K562 (cell line): ENCODE data around the gene NR1H3. TPM values are rescaled to one million over a fixed set of nuclear protein-coding genes. Genes with fewer than 3 reads are reported as not detected.

Experiments
- ATAC-seq: fragments of 200-7000 bp; cut with Tn5 transposase; 3 replicates; pipeline ENCODE4 v1.9.1; 2020; ENCODE audit warnings: moderate library complexity
- BruUV-seq: library from RNA; stranded (reverse); fragments of 400-500 nt; replicated peaks from 2 replicates; lab custom pipeline; 2021; lab: Mats Ljungman, UMichigan
- CTCF ChIA-PET: fragments of 300-600 bp; formaldehyde crosslinking; extraction: SDS; loops from one replicate; lab custom pipeline; 2021; ENCODE audit warnings: low intra/inter-chr PET ratio; lab: Yijun Ruan, JAX
- POLR2A ChIA-PET: fragments of 300-600, 350-650 bp; sonication (Branson Sonifier 250); formaldehyde crosslinking; extraction: SDS; loops from one replicate; lab custom pipeline; 2021; ENCODE audit warnings: antibody characterized with exemption, inconsistent platforms; lab: Yijun Ruan, JAX
- DNase-seq, 4 experiments: peaks; one replicate each; pipeline versions ENCODE4 v3.0.0 to v3.0.0-alpha.2; 2011 to 2018; ENCODE audit warnings: low spot score in 3 of 4, mixed read lengths in 3 of 4; ENCODE audit errors: extremely low read depth in 1 of 4
- FAIRE-seq: peaks from 2 replicates; lab custom pipeline; 2011; peaks lifted over from hg19 to GRCh38; lab: Jason Lieb, UNC
- H2AFZ ChIP-seq: 2 replicates; pipeline ENCODE4 v1.6.0; 2011; ENCODE audit warnings: low read depth, low read length, control low read depth, inconsistent platforms
- H3K27ac ChIP-seq: fragments of 200-600 bp; 3 replicates; pipeline ENCODE4 v1.8.0; 2011; ENCODE audit warnings: low read depth, mild to moderate bottlenecking, control low read depth, inconsistent platforms, low read length, moderate library complexity, mixed read lengths; ENCODE audit errors: extremely low read depth
- H3K27me3 ChIP-seq, 2 experiments: fragments of 300-600 bp in 1 of 2; 2 replicates in 1 of 2; 3 replicates in 1 of 2; pipeline versions ENCODE4 v1.6.0 to v1.8.0; 2011; ENCODE audit warnings: inconsistent platforms in 2 of 2, low read length in 2 of 2, mild to moderate bottlenecking in 1 of 2, mixed read lengths in 1 of 2, moderate library complexity in 1 of 2; ENCODE audit not compliant: control insufficient read depth in 2 of 2, insufficient read depth in 2 of 2
- H3K36me3 ChIP-seq: fragments of 300-600 bp; 3 replicates; pipeline ENCODE4 v1.8.0; 2011; ENCODE audit warnings: mild to moderate bottlenecking, low read length, inconsistent platforms; ENCODE audit not compliant: control insufficient read depth, insufficient read depth
- H3K4me1 ChIP-seq, 2 experiments: fragments of 200-600 bp in 1 of 2; replicated peaks in 1 of 2; 2 replicates in 1 of 2; 3 replicates in 1 of 2; pipeline versions ENCODE4 v1.5.1 to v1.8.0; 2011; ENCODE audit warnings: inconsistent platforms in 2 of 2, low read length in 2 of 2, mild to moderate bottlenecking in 1 of 2, mixed read lengths in 1 of 2, moderate library complexity in 1 of 2; ENCODE audit not compliant: control insufficient read depth in 2 of 2, insufficient read depth in 2 of 2
- H3K4me2 ChIP-seq: 2 replicates; pipeline ENCODE4 v1.6.1; 2011; ENCODE audit warnings: low read length, control low read depth, inconsistent platforms, mixed read lengths; ENCODE audit not compliant: insufficient read depth
- H3K4me3 ChIP-seq: fragments of 200-600 bp; sonication (generic), shearing (Covaris generic); 2 replicates; pipeline ENCODE4 v1.5.1; 2016; ENCODE audit warnings: control low read depth, inconsistent platforms
- H3K79me2 ChIP-seq: fragments of 200-600 bp; 3 replicates; pipeline ENCODE4 v1.8.0; 2011; ENCODE audit warnings: low read length, inconsistent platforms; ENCODE audit not compliant: control insufficient read depth, insufficient read depth
- H3K9ac ChIP-seq, 2 experiments: 2 replicates each; pipeline versions ENCODE4 v1.6.0 to v1.6.1; 2011; ENCODE audit warnings: low read depth in 2 of 2, low read length in 2 of 2, control low read depth in 1 of 2, inconsistent platforms in 1 of 2, mild to moderate bottlenecking in 1 of 2, mixed read lengths in 1 of 2; ENCODE audit not compliant: insufficient read depth in 1 of 2
- H3K9me1 ChIP-seq: one replicate; pipeline ENCODE4 v1.6.0; 2011; ENCODE audit warnings: inconsistent platforms, mild to moderate bottlenecking, low read length, moderate library complexity; ENCODE audit not compliant: control insufficient read depth, insufficient read depth
- H3K9me3 ChIP-seq: replicated peaks from 2 replicates; pipeline ENCODE4 v1.5.1; 2011; ENCODE audit warnings: low read depth, low read length, inconsistent platforms; ENCODE audit not compliant: control insufficient read depth, insufficient read depth
- H4K20me1 ChIP-seq: replicated peaks from 2 replicates; pipeline ENCODE4 v1.6.1; 2011; ENCODE audit warnings: low read length, inconsistent platforms, mixed read lengths; ENCODE audit not compliant: control insufficient read depth, insufficient read depth
- ADNP ChIP-seq: fragments of 200-800 bp; sonication (Bioruptor generic); IDR thresholded peaks from 2 replicates; pipeline ENCODE4 v1.6.1; 2016; ENCODE audit warnings: missing genetic modification characterization, missing compliant biosample characterization
- CBX2 ChIP-seq: fragments of 200-600 bp; sonication (generic); IDR thresholded peaks from one replicate; pipeline ENCODE4 v1.6.1; 2012; ENCODE audit warnings: mild to moderate bottlenecking, low read length, inconsistent platforms; ENCODE audit not compliant: insufficient read depth, poor library complexity, severe bottlenecking
- CEBPB ChIP-seq: fragments of 450-650 bp; IDR thresholded peaks from 2 replicates; pipeline ENCODE4 v1.6.1; 2016; ENCODE audit warnings: missing genetic modification characterization, missing compliant biosample characterization
- GTF2A2 ChIP-seq: IDR thresholded peaks from 2 replicates; pipeline ENCODE4 v1.6.1; 2016; ENCODE audit warnings: mild to moderate bottlenecking, missing genetic modification characterization, missing compliant biosample characterization
- OTX1 ChIP-seq: fragments of 450-650 bp; formaldehyde crosslinking; IDR thresholded peaks from 2 replicates; pipeline ENCODE4 v1.4.0; 2022; ENCODE audit warnings: mild to moderate bottlenecking
- PHF20 ChIP-seq: fragments of 450-650 bp; IDR thresholded peaks from 2 replicates; pipeline ENCODE4 v1.6.1; 2018; ENCODE audit not compliant: partially characterized antibody
- SAFB2 ChIP-seq: fragments of 200-400 bp; formaldehyde crosslinking; IDR thresholded peaks from 2 replicates; pipeline ENCODE4 v1.6.1; 2018; ENCODE audit warnings: borderline replicate concordance, low read length, low read depth, moderate library complexity; ENCODE audit not compliant: severe bottlenecking
- SETDB1 ChIP-seq: IDR thresholded peaks from one replicate; pipeline ENCODE4 v1.6.1; 2012; ENCODE audit warnings: low read length, control low read depth, inconsistent platforms
- SMARCE1 ChIP-seq: fragments of 450-650 bp; IDR thresholded peaks from 2 replicates; pipeline ENCODE4 v1.7.1; 2016; ENCODE audit warnings: mild to moderate bottlenecking
- SRF ChIP-seq, 2 experiments: fragments of 250-450, 450-650 bp in 1 of 2; sonication (Bioruptor Pico) in 1 of 2; sonication (generic) in 1 of 2; formaldehyde crosslinking; IDR thresholded peaks; 2 replicates each; pipeline versions ENCODE4 v1.5.0 to v1.5.1; 2020 to 2022; ENCODE audit warnings: mild to moderate bottlenecking in 1 of 2, missing genetic modification reagents in 1 of 2
- TCFL5 ChIP-seq: fragments of 250-450 bp; sonication (Bioruptor Pico); conservative IDR thresholded peaks from 2 replicates; pipeline ENCODE4 v1.6.1; 2021; ENCODE audit warnings: mild to moderate bottlenecking, moderate library complexity, matching md5 sums
- XRCC4 ChIP-seq: IDR thresholded peaks from one replicate; pipeline ENCODE4 v1.6.1; 2011; ENCODE audit not compliant: insufficient read depth, insufficient read length; ENCODE audit errors: extremely low read depth
- ZNF354B ChIP-seq: fragments of 250-450 bp; sonication (Bioruptor Pico); IDR thresholded peaks from 2 replicates; pipeline ENCODE4 v1.4.0; 2020
- ZNF77 ChIP-seq: fragments of 250-450 bp; sonication (Bioruptor Pico); IDR thresholded peaks from 2 replicates; pipeline ENCODE4 v1.5.0; 2020
- ZNF778 ChIP-seq: fragments of 450-650 bp; formaldehyde crosslinking; IDR thresholded peaks from 2 replicates; pipeline ENCODE4 v1.4.0; 2020; ENCODE audit warnings: mild to moderate bottlenecking, moderate library complexity
- ZNF785 ChIP-seq: fragments of 250-450 bp; sonication (Bioruptor Pico); IDR thresholded peaks from 2 replicates; pipeline ENCODE4 v1.4.0; 2020; ENCODE audit warnings: mild to moderate bottlenecking
- WGBS: fragments of 100-300 bp; shearing (Covaris generic); methylation state at CpG from one replicate; pipeline ENCODE4 v1.1.6; 2016; ENCODE audit warnings: low coverage, mixed read lengths; ENCODE audit not compliant: insufficient coverage; ENCODE audit errors: missing lambda C conversion rate; 5-methylcytosine and 5-hydroxymethylcytosine counted together
- in situ Hi-C: fragments of 300-500 bp; cut with MboI; formaldehyde crosslinking; loops from 4 replicates; pipeline ENCODE4 v1.15.0; 2018; ENCODE audit warnings: inconsistent platforms, mixed read lengths
- intact Hi-C: fragments of 100-400 bp; cut with micrococcal nuclease; formaldehyde crosslinking; loops from 2 replicates; pipeline ENCODE4 v1.14.2; 2022
- polyA plus RNA-seq, 8 experiments: library from polyadenylated mRNA; depleted of rRNA in 4 of 8; stranded (reverse) in 5 of 8; unstranded in 3 of 8; fragments of >200 nt; fragmentation: Nextera tagmentation in 2 of 8; fragmentation: Illumina TruSeq in 1 of 8; extraction: Ambion mirVana in 2 of 8; extraction: Trizol in 1 of 8; gene quantifications; 2 replicates each; pipeline versions ENCODE4 v1.2.1 to v1.2.3, GENCODE V29; 2011 to 2014; ENCODE audit warnings: inconsistent platforms in 1 of 8, missing spikeins in 1 of 8
- total RNA-seq, 7 experiments: library from RNA; depleted of rRNA in 6 of 7; stranded (reverse); fragments of >200 nt in 6 of 7; fragmentation: Illumina TruSeq in 2 of 7; extraction: Trizol in 2 of 7; gene quantifications; 2 replicates each; pipeline versions ENCODE4 v1.2.1 to v1.2.3, GENCODE V29; 2011 to 2021; ENCODE audit warnings: low replicate concordance in 1 of 7
- TF ChIP-seq, protein P1 (sequence below): fragments of 450-650 bp; IDR thresholded peaks from 2 replicates; pipeline ENCODE4 v1.6.1; 2017; ENCODE audit warnings: antibody characterized with exemption
- TF ChIP-seq, protein P2 (sequence below): sonication (generic); formaldehyde crosslinking; IDR thresholded peaks from 2 replicates; pipeline ENCODE4 v1.8.0; 2022; ENCODE audit warnings: mild to moderate bottlenecking, low read depth, missing genetic modification reagents
- TF ChIP-seq, protein P3 (sequence below): IDR thresholded peaks from 2 replicates; pipeline ENCODE4 v1.6.1; 2014; ENCODE audit warnings: antibody characterized with exemption

NR1H3 gene
- total and polyA plus RNA-seq, 9 of the 15 experiments (the other 6 are each of a cell fraction or from before 2014, with no cell fraction given), result 8.2 to 26.0 (median 11.9) TPM

DNA sequence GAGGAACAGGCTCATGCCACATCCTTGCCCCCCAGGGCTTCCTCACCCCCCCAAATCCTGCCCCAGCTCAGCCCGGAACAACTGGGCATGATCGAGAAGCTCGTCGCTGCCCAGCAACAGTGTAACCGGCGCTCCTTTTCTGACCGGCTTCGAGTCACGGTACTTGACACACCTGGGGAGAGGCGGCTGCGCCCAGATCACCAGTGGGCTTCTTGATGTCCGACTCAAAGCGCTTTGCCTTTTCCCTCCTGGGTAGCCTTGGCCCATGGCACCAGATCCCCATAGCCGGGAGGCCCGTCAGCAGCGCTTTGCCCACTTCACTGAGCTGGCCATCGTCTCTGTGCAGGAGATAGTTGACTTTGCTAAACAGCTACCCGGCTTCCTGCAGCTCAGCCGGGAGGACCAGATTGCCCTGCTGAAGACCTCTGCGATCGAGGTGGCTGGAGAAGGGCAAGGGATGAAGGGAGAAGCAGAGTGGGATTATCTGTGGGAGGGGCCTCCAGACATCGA lies 3.5 kb downstream of the NR1H3 start:
- Histone ChIP-seq H3K9ac (peak overlapping the region in 1 of 2 experiments; percentile 28; a peak in 1 of 4 replicates), H3K27me3 (no peaks in the 10 kb centered on the region), H2AFZ (no peak overlapping the region), H3K79me2 (no peaks in the 10 kb centered on the region), H3K36me3 (no peaks in the 10 kb centered on the region), H3K27ac (no peak overlapping the region), H3K9me1 (no peaks in the 10 kb centered on the region), H4K20me1 (no peaks in the 10 kb centered on the region), H3K4me3 (no peak overlapping the region), H3K4me1 (peaks cover 48 to 55% of the 10 kb centered on the region in 2 experiments), H3K9me3 (no peaks in the 10 kb centered on the region), H3K4me2 (no peak overlapping the region)
- in situ Hi-C loops, result no loop called here
- TF ChIP-seq, protein P1, sequence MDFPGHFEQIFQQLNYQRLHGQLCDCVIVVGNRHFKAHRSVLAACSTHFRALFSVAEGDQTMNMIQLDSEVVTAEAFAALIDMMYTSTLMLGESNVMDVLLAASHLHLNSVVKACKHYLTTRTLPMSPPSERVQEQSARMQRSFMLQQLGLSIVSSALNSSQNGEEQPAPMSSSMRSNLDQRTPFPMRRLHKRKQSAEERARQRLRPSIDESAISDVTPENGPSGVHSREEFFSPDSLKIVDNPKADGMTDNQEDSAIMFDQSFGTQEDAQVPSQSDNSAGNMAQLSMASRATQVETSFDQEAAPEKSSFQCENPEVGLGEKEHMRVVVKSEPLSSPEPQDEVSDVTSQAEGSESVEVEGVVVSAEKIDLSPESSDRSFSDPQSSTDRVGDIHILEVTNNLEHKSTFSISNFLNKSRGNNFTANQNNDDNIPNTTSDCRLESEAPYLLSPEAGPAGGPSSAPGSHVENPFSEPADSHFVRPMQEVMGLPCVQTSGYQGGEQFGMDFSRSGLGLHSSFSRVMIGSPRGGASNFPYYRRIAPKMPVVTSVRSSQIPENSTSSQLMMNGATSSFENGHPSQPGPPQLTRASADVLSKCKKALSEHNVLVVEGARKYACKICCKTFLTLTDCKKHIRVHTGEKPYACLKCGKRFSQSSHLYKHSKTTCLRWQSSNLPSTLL, result no peak
- no peak for TF ChIP-seq ZNF354B (CRISPR knock-in tag)
- no peak for TF ChIP-seq SRF (CRISPR knock-in tag; IDR thresholded peaks at IDR 0.05)
- TF ChIP-seq SAFB2, result no peak
- TF ChIP-seq, protein P2, sequence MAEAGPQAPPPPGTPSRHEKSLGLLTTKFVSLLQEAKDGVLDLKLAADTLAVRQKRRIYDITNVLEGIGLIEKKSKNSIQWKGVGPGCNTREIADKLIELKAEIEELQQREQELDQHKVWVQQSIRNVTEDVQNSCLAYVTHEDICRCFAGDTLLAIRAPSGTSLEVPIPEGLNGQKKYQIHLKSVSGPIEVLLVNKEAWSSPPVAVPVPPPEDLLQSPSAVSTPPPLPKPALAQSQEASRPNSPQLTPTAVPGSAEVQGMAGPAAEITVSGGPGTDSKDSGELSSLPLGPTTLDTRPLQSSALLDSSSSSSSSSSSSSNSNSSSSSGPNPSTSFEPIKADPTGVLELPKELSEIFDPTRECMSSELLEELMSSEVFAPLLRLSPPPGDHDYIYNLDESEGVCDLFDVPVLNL (CRISPR knock-in tag), result no peak
- TF ChIP-seq, protein P3, sequence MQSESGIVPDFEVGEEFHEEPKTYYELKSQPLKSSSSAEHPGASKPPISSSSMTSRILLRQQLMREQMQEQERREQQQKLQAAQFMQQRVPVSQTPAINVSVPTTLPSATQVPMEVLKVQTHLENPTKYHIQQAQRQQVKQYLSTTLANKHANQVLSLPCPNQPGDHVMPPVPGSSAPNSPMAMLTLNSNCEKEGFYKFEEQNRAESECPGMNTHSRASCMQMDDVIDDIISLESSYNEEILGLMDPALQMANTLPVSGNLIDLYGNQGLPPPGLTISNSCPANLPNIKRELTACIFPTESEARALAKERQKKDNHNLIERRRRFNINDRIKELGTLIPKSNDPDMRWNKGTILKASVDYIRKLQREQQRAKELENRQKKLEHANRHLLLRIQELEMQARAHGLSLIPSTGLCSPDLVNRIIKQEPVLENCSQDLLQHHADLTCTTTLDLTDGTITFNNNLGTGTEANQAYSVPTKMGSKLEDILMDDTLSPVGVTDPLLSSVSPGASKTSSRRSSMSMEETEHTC, result no peak
- TF ChIP-seq ZNF785 (CRISPR knock-in tag), result no peak
- TF ChIP-seq SMARCE1, result no peak
- no peak for TF ChIP-seq OTX1 (CRISPR knock-in tag)
- TF ChIP-seq XRCC4, result no peak
- no peak for TF ChIP-seq TCFL5 (CRISPR knock-in tag)
- no peak for TF ChIP-seq CBX2
- no peak for TF ChIP-seq SETDB1
- no peak for TF ChIP-seq CEBPB (tag)
- TF ChIP-seq PHF20, result no peak
- no peak for TF ChIP-seq GTF2A2 (tag)
- no peak for TF ChIP-seq ZNF77 (CRISPR knock-in tag)
- no peak for TF ChIP-seq ADNP
- TF ChIP-seq ZNF778 (CRISPR knock-in tag), result no peak
- ATAC-seq (no peak), DNase-seq (no peak), FAIRE-seq (no peak)
- no TSS peak for BruUV-seq
- intact Hi-C loops, result no loop called here
- CTCF ChIA-PET, result interaction anchor here (0.6 kb wide), 1 partner anchor 93 kb away, joined by 5 read pairs; no protein-coding TSS in a partner anchor
- POLR2A ChIA-PET, result interaction anchor here (0.6 to 0.7 kb wide), 3 partner anchors 20 to 188 kb away, joined by 3 read pairs; no protein-coding TSS in a partner anchor
- 83% methylated on average over 17 of the region's 22 CpGs for WGBS
